GM12878 (cell line): ENCODE measurements around the gene TBCB. TPM values are rescaled to one million over a fixed set of nuclear protein-coding genes. Genes with fewer than 3 reads are reported as not detected.

Source experiments
- ATAC-seq: fragments of 200-7000 bp; cut with Tn5 transposase; 3 replicates; pipeline ENCODE4 v1.9.1; 2020; ENCODE audit warnings: mild to moderate bottlenecking, moderate library complexity
- BruUV-seq: library from RNA; stranded (reverse); fragments of 400-500 nt; replicated peaks from 2 replicates; lab custom pipeline; 2021; lab: Mats Ljungman, UMichigan
- CTCF ChIA-PET: fragments of 300-600 bp; sonication (Branson Sonifier 250); formaldehyde crosslinking; extraction: SDS; loops from one replicate; lab custom pipeline; 2021; ENCODE audit warnings: inconsistent platforms; lab: Yijun Ruan, JAX
- POLR2A ChIA-PET: fragments of 350-600 bp; formaldehyde crosslinking; extraction: SDS; loops from one replicate; lab custom pipeline; 2021; ENCODE audit warnings: inconsistent platforms; lab: Charles Lee
- RAD21 ChIA-PET: fragments of 300-600 bp; sonication (Branson Sonifier 250); formaldehyde crosslinking; loops from one replicate; lab custom pipeline; 2023; ENCODE audit warnings: antibody characterized with exemption; ENCODE audit not compliant: unreplicated experiment; lab: Charles Lee
- SMC1A ChIA-PET: fragments of 300-600 bp; sonication (Branson Sonifier 250); formaldehyde crosslinking; loops from one replicate; lab custom pipeline; 2023; ENCODE audit not compliant: unreplicated experiment, uncharacterized antibody; lab: Charles Lee
- DNase-seq: peaks from one replicate; pipeline ENCODE4 v3.0.0-alpha.2; 2011; ENCODE audit warnings: low read depth, low spot score
- FAIRE-seq: peaks from 3 replicates; lab custom pipeline; 2011; peaks lifted over from hg19 to GRCh38; lab: Jason Lieb, UNC
- H2AFZ ChIP-seq: 2 replicates; pipeline ENCODE4 v1.6.0; 2011; ENCODE audit warnings: low read depth, low read length, control low read depth; ENCODE audit not compliant: control insufficient read depth
- H3K27ac ChIP-seq: 2 replicates; pipeline ENCODE4 v1.5.1; 2011; ENCODE audit warnings: control low read depth; ENCODE audit not compliant: control insufficient read depth, insufficient read depth
- H3K27me3 ChIP-seq, 2 experiments: replicated peaks in 1 of 2; 2 replicates each; pipeline versions ENCODE4 v1.6.0 to v1.6.1; 2011; ENCODE audit warnings: low read length in 1 of 2; ENCODE audit not compliant: control insufficient read depth in 2 of 2, insufficient read depth in 2 of 2
- H3K36me3 ChIP-seq, 2 experiments: 2 replicates each; pipeline ENCODE4 v1.5.1; 2011; ENCODE audit warnings: low read length in 1 of 2; ENCODE audit not compliant: control insufficient read depth in 2 of 2, insufficient read depth in 2 of 2
- H3K4me1 ChIP-seq: 2 replicates; pipeline ENCODE4 v1.6.1; 2011; ENCODE audit warnings: mild to moderate bottlenecking, low read length, moderate library complexity, mixed read lengths; ENCODE audit not compliant: control insufficient read depth, insufficient read depth
- H3K4me2 ChIP-seq: 2 replicates; pipeline ENCODE4 v1.6.0; 2011; ENCODE audit warnings: control low read depth; ENCODE audit not compliant: control insufficient read depth, insufficient read depth
- H3K4me3 ChIP-seq: fragments of 200-600 bp; sonication (generic); 2 replicates; pipeline ENCODE4 v1.5.1; 2016
- H3K79me2 ChIP-seq: 2 replicates; pipeline ENCODE4 v1.6.0; 2011; ENCODE audit warnings: low read length; ENCODE audit not compliant: control insufficient read depth, insufficient read depth
- H3K9ac ChIP-seq: 2 replicates; pipeline ENCODE4 v1.8.0; 2011; ENCODE audit warnings: low read length, control low read depth, mixed read lengths; ENCODE audit not compliant: control insufficient read depth, insufficient read depth
- H3K9me3 ChIP-seq: replicated peaks from 3 replicates; pipeline ENCODE4 v1.5.1; 2011; ENCODE audit warnings: mild to moderate bottlenecking, low read length; ENCODE audit not compliant: control insufficient read depth, insufficient read depth
- H4K20me1 ChIP-seq: 2 replicates; pipeline ENCODE4 v1.6.0; 2011; ENCODE audit not compliant: control insufficient read depth, insufficient read depth
- ATF3 ChIP-seq: IDR thresholded peaks from 2 replicates; pipeline ENCODE4 v1.6.1; 2011; ENCODE audit warnings: low read depth, mild to moderate bottlenecking, low read length, moderate library complexity, borderline replicate concordance; ENCODE audit errors: extremely low read depth
- BACH1 ChIP-seq: fragments of 450-650 bp; IDR thresholded peaks from 2 replicates; pipeline ENCODE4 v1.6.1; 2017; ENCODE audit warnings: mild to moderate bottlenecking, borderline replicate concordance
- GATAD2B ChIP-seq: fragments of 450-650 bp; conservative IDR thresholded peaks from 2 replicates; pipeline ENCODE4 v1.6.1; 2017; ENCODE audit warnings: low read depth, mild to moderate bottlenecking, moderate library complexity
- NR2F1 ChIP-seq: fragments of 450-650 bp; conservative IDR thresholded peaks from 2 replicates; pipeline ENCODE4 v1.6.1; 2017; ENCODE audit warnings: mild to moderate bottlenecking
- POLR2A ChIP-seq: IDR thresholded peaks from 2 replicates; pipeline ENCODE4 v1.6.1; 2011; ENCODE audit warnings: low read depth, mild to moderate bottlenecking, low read length
- TCF12 ChIP-seq: IDR thresholded peaks from 2 replicates; pipeline ENCODE4 v1.6.1; 2011; ENCODE audit warnings: low read depth, mild to moderate bottlenecking, low read length
- WGBS: methylation state at CpG from one replicate; pipeline ENCODE4 v1.1.6; 2016; ENCODE audit warnings: low lambda C conversion rate; ENCODE audit not compliant: insufficient replicate concordance, insufficient coverage; ENCODE audit errors: missing lambda C conversion rate; 5-methylcytosine and 5-hydroxymethylcytosine counted together
- in situ Hi-C: fragments of 300-500 bp; cut with MboI; formaldehyde crosslinking; loops from 9 replicates; pipeline ENCODE4 v1.14.3; 2018; ENCODE audit warnings: mixed read lengths
- intact Hi-C: fragments of 100-400 bp; cut with micrococcal nuclease; formaldehyde crosslinking; loops from one replicate; pipeline ENCODE4 v1.14.2; 2022; ENCODE audit not compliant: unreplicated experiment
- polyA plus RNA-seq, 11 experiments: library from polyadenylated mRNA; depleted of rRNA in 4 of 11; unstranded in 6 of 11; stranded (reverse) in 5 of 11; fragments of >200 nt; fragmentation: Nextera tagmentation in 4 of 11; fragmentation: Illumina TruSeq in 1 of 11; extraction: Ambion mirVana in 4 of 11; extraction: Trizol in 1 of 11; gene quantifications; 1 replicate in 1 of 11; 2 replicates in 10 of 11; pipeline versions ENCODE4 v1.2.1 to v1.2.3, GENCODE V29; 2011 to 2016; ENCODE audit warnings: inconsistent platforms in 2 of 11, missing spikeins in 2 of 11, low read depth in 1 of 11
- total RNA-seq, 4 experiments: library from RNA; depleted of rRNA in 3 of 4; stranded (reverse); fragments of >200 nt in 3 of 4; fragmentation: Illumina TruSeq in 1 of 4; extraction: Trizol in 1 of 4; gene quantifications; 2 replicates each; pipeline versions ENCODE4 v1.2.1 to v1.2.3, GENCODE V29; 2013 to 2021

Gene TBCB
- total and polyA plus RNA-seq, 10 of the 15 experiments (the other 5 are each of a cell fraction or from before 2014, with no cell fraction given), result 9.4 to 193 (median 126) TPM

GRCh38 chr19:36140304-36141038 lies 25.2 kb downstream of the TBCB start:
- Histone ChIP-seq H3K4me2 (peak overlapping the region; percentile 82), H3K36me3 (peaks cover 4 to 7% of the 10 kb centered on the region in 2 experiments; a peak in 3 of 4 replicates), H4K20me1 (peaks cover 6% of the 10 kb centered on the region), H3K27me3 (no peaks in the 10 kb centered on the region), H3K4me3 (peak overlapping the region; percentile 96), H3K27ac (peak overlapping the region; percentile 98), H3K9me3 (no peaks in the 10 kb centered on the region), H3K9ac (peak overlapping the region; percentile 97), H3K4me1 (peaks cover 10% of the 10 kb centered on the region; the same call in 1 of the 2 replicates), H3K79me2 (peaks cover 16% of the 10 kb centered on the region), H2AFZ (peak overlapping the region; percentile 68)
- BruUV-seq, result TSS peak; percentile 79
- RAD21 ChIA-PET, result interaction anchor here (2.0 kb wide), 1 partner anchor 12 kb away, joined by 9 read pairs; no protein-coding TSS in a partner anchor
- intact Hi-C loops (no loop called here), in situ Hi-C loops (no loop called here)
- TF ChIP-seq ATF3, result no peak
- no peak for TF ChIP-seq GATAD2B
- TF ChIP-seq TCF12, result 0 out of 2 replicates have a peak, but pooled peaks have one; percentile 17
- no peak for TF ChIP-seq NR2F1
- TF ChIP-seq BACH1, result no peak
- TF ChIP-seq POLR2A, result peak; percentile 80
- SMC1A ChIA-PET, result no interaction called here
- DNase-seq, result no peak
- CTCF ChIA-PET, result interaction anchor here (1.1 to 6.3 kb wide), 2 partner anchors 12 to 78 kb away, joined by 3 to 37 read pairs; no protein-coding TSS in a partner anchor
- POLR2A ChIA-PET, result interaction anchor here (0.5 to 2.0 kb wide), 8 partner anchors 12 to 1143 kb away, joined by 3 to 12 read pairs (median 4); partner anchors contain the start of genes POLR2I and TBCB
- peak; percentile 51 for ATAC-seq
- no peak for FAIRE-seq
- WGBS, result under 1% methylated on average over 29 of the region's 31 CpGs
